GM12874 (cell line): Measurements from ENCODE around the gene RRP1.

Source experiments
- TF ChIP-seq, protein P1 (sequence below): IDR thresholded peaks from 2 replicates; pipeline ENCODE4 v1.5.1; 2011; ENCODE audit warnings: low read depth, mild to moderate bottlenecking, control low read depth, low read length, moderate library complexity; ENCODE audit not compliant: insufficient read depth

The RRP1 gene

DNA sequence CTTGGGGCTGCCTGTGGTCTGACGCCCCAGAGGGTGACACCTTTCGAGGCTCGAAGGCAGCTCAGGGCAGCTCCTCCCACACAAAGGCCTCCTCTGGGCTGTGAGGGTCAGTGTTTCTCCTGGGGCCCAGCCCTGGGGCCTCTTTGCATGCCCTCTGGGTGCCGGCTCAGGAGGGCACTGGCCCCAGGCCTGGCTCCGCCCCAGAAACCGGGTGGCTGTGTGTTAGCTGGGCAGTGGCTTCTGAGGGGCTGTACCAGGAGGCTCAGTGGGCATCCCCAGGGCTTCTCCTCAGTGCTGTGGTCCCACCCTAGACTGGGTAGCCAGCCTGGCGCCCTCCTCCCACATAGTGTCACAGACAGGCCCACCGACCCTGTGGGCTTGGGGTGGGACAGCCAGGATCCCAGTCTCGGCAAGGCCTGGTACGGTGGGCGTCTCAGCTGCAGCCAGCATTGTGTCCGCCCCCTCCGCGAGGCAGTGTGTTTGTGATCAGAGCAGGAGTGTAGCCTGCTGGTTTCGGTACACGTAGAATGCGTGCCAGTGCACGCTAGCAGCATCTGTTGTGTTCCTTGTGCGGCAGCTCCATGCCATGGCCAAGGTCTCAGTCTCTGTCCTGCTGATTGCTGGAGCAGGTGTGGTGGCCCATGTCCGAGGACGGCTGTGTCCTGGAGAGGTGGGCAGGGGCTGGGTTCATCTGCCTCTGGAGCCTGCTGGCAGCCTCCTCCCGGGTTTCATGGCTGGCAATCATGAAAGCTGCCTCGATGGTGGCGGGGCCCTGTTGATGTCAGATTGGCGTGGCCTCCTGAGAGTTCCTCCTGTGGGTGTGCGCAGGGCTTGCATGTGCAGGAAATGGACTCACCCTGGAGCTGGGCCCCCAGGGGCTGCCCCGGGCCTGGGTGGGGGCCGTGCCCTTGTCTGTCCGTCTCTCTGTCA, 28.0 kb downstream of the RRP1 start:
- TF ChIP-seq, protein P1, sequence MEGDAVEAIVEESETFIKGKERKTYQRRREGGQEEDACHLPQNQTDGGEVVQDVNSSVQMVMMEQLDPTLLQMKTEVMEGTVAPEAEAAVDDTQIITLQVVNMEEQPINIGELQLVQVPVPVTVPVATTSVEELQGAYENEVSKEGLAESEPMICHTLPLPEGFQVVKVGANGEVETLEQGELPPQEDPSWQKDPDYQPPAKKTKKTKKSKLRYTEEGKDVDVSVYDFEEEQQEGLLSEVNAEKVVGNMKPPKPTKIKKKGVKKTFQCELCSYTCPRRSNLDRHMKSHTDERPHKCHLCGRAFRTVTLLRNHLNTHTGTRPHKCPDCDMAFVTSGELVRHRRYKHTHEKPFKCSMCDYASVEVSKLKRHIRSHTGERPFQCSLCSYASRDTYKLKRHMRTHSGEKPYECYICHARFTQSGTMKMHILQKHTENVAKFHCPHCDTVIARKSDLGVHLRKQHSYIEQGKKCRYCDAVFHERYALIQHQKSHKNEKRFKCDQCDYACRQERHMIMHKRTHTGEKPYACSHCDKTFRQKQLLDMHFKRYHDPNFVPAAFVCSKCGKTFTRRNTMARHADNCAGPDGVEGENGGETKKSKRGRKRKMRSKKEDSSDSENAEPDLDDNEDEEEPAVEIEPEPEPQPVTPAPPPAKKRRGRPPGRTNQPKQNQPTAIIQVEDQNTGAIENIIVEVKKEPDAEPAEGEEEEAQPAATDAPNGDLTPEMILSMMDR: no peak

DNA sequence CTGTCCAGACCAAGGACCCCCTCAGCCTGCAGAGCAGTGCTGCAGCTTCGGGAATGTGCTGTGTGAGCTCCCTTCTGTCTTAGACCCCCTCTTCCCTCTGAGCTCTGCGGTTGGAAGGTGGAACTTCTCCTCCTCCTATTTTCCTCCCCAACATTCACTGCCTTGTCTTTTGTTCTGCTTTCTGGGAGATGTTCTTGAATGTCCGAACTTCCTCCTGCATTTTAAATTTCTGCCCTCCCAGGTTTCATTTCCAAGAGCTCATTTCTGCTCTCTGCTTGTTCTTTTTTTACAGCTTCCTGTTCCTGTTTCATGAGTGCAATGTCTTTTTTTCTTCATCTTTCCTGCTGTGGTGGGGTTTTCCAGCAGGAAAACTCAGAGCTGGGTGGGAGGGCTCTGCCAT, 29.3 kb downstream of the RRP1 start:
- TF ChIP-seq, protein P1: no peak

DNA sequence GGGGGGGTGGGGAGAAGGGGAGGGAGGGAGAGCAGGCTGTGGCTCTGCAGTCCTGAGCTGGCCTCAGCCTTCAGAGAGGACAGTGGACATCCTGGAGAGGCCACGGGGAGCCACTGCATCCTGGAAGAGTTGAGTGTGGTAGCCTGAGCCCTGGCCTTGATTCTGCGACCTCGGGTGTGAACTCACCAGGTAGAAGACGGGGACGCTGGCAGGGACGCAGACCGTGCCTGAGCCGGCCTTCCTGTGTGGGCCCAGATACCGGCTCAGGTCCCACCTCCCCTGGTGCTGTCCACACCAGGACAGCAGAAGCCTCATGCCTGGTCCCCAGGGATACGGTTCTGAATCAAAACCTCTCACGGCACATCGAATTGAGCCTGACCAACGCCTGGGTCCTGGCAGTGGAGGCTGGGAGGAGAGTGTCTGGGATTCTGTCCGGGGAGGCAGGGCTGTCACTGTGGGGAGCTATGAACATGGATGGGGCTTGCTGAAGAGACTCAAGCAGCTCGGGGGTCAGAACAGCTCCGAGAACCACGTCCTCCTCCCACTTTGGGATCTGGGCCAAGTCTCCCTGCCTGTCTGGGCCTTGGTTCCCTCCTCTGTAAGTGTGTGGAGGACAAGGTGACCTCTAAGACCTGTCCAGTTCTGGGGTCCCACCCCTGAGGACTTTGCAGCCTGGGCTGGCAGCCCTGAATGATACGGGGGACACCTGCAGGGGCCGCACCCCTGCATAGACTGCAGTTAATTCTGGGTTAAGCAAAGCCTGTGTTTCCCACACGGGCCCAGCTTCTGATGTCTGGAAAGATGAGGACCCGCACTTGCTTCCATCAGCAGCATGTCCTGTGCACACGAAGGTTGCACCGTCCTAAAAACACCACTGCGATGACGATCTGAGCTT, 30.4 kb downstream of the RRP1 start:
- TF ChIP-seq, protein P1: no peak

DNA sequence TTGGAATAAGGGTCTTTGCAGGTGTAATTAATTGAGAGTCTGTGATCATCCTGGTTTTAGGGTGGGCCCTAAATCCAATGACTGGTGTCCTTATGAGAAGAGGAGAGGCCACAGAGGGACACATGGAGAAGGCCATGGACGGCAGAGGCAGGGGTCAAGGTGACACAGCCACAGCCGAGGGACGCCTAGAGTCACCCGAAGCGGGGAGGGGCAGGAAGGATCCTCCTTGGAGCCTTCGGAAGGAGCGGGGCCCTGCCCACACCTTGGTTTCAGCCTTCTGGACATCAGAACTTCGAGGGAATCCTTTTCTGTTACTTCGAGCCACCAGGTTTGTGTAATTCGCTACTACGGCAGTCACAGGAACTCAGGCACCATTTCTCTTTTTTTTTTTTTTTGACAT, 31.1 kb downstream of the RRP1 start:
- TF ChIP-seq, protein P1: no peak

DNA sequence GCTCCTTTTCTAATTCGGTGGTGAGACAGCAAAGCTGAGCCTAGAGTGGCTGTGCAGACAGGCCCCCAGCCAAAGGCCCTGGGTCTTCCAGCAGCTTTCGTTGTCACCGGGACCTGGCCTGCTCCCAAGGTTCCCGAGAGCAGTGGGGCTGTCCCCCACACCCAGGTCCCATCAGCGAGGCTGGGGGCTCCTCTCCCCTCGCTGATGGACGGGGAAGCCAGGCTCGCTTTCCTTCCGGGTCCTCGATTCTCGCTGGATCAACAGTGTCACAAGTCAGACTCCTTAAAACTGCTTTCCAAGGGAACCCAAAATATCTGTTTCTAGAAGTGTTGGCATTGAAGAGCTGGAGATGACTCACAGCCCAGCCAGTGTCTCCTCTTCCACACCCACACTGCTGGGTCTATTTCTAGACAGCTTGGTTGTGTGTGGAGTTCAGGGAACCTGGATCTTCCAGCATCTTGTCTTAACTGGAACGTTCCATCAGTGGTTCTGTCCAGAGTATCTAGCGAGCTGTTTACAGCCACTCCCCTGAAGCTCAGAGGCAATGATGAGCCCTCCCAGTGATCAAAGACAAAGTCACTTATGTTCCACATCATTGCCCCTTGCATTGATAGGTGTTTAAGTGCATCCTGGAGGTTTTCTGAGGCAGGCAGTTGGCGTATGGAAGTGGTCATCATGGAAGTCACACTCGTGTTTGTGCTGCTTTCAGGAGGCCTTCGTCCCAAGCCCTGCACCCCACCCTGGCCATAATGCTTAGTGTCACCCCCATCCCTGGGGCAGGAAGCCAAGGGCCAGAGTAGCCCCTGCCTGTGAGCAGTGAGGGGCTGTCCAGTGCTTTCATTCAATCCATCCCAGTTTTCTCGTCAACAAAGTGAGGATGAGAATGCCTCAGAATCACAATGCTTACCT, 35.2 kb downstream of the RRP1 start:
- TF ChIP-seq, protein P1: no peak

DNA sequence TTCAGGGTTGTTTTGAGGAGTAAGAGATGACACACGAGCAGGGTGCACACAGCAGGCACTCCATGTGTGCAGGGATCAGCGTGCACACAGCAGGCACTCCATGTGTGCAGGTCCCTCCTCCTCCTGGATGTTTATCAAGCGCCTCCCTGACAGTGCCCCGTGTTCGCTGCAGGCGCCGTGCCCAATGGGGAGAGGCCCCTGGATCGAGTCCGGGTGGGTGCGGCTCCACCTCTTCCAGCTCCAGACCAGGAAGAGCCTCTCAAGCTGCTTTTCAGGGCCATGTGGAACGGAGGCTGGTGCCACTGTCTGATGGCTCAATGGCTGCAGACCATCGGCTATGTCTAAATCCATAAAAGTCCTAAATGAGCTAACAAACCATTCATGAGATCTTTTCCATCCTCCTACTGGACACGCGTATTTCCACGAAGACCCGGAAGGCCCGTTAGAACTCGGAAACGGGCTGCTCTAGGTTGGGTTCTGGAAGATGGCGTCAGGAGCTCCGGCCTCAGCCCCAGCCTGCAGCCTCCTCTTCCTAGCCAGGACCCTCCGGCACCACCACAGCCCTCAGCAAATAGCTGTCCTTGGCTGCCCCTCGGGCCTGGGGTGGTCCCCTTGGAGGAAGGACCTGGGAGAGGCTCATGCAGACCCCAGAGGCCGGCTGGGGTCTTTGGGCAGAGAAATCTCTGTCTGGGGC, 36.0 kb downstream of the RRP1 start:
- TF ChIP-seq, protein P1: no peak
